GM18498 (cell line): ENCODE measurements around the gene WDR27.
"Not testable (repeated sequence)": the region's sequence is repeated elsewhere in the genome, so short reads cannot be mapped to it uniquely, and the experiment has no call there.

Experiments
- ATAC-seq: cut with Tn5 transposase; IDR thresholded peaks from one replicate; pipeline ENCODE4 v1.9.1; 2021; ENCODE audit warnings: mild to moderate bottlenecking, moderate library complexity; ENCODE audit not compliant: unreplicated experiment

WDR27 gene

GRCh38 chr6:169710009-169710408 lies 8.2 kb upstream of the WDR27 start:
- ATAC-seq, result no peak

- peak; percentile 48 for ATAC-seq
These were observed 7.5 kb upstream of the WDR27 start for GRCh38 chr6:169709293-169709692.

- ATAC-seq, result no peak
These were observed 5.9 kb upstream of the WDR27 start for GRCh38 chr6:169707772-169708171.

GRCh38 chr6:169702840-169703246 lies 1.0 kb upstream of the WDR27 start:
- peak; percentile 27 for ATAC-seq

- peak; percentile 0 for ATAC-seq
These were observed 397 bp downstream of the WDR27 start for GRCh38 chr6:169701311-169701953.

GRCh38 chr6:169700296-169700695 lies 1.5 kb downstream of the WDR27 start:
- ATAC-seq, result no peak

- not testable (repeated sequence) for ATAC-seq
These were observed 4.7 kb downstream of the WDR27 start for GRCh38 chr6:169697115-169697514.

GRCh38 chr6:169695131-169695530 lies 6.7 kb downstream of the WDR27 start:
- no peak for ATAC-seq

GRCh38 chr6:169692516-169692915 lies 9.3 kb downstream of the WDR27 start:
- ATAC-seq, result no peak

- ATAC-seq, result no peak
These were observed 10.6 kb downstream of the WDR27 start for GRCh38 chr6:169691260-169691659.

- ATAC-seq, result no peak
These were observed 12.5 kb downstream of the WDR27 start for GRCh38 chr6:169689287-169689686.

- no peak for ATAC-seq
These were observed 16.0 kb downstream of the WDR27 start for GRCh38 chr6:169685860-169686259.

- no peak for ATAC-seq
These were observed 17.8 kb downstream of the WDR27 start for GRCh38 chr6:169684056-169684455.

GRCh38 chr6:169678342-169678741 lies 23.5 kb downstream of the WDR27 start:
- no peak for ATAC-seq

- ATAC-seq, result no peak
These were observed 24.7 kb downstream of the WDR27 start for GRCh38 chr6:169677096-169677495.

GRCh38 chr6:169675011-169675410 lies 26.8 kb downstream of the WDR27 start:
- no peak for ATAC-seq

- no peak for ATAC-seq
These were observed 30.3 kb downstream of the WDR27 start for GRCh38 chr6:169671563-169671962.

- no peak for ATAC-seq
These were observed 31.9 kb downstream of the WDR27 start for GRCh38 chr6:169669889-169670288.

GRCh38 chr6:169669147-169669546 lies 32.7 kb downstream of the WDR27 start:
- ATAC-seq, result no peak

GRCh38 chr6:169668203-169668847 lies 33.5 kb downstream of the WDR27 start:
- no peak for ATAC-seq

GRCh38 chr6:169667716-169668115 lies 34.1 kb downstream of the WDR27 start:
- no peak for ATAC-seq

GRCh38 chr6:169666441-169666840 lies 35.4 kb downstream of the WDR27 start:
- ATAC-seq, result no peak

- no peak for ATAC-seq
These were observed 36.5 kb downstream of the WDR27 start for GRCh38 chr6:169665289-169665688.
